Measurements from ENCODE around the gene APEX2.

DNA sequence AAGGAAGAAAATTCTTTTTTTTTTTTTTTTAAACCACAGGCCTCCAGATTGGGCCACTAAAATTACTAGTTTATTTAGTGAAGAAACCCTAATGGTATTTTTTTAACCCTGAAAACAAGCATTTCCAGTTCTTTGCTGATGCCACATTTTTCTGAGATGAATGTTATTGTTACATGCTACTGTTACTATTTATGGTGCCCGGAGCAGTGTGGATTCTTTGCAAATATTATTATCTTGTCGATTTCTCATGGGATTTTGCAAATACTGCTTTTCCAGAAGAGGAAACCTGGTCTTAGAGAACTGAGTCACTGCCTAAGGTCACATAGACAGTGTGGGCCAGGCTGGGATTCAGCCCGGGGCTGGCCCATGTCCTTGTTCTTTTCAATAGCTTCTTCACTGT lies 39.3 kb downstream of the APEX2 start:
- TF ChIP-seq POLR2A (IDR thresholded peaks at IDR 0.05), result no peak
- TF ChIP-seq, protein P1, sequence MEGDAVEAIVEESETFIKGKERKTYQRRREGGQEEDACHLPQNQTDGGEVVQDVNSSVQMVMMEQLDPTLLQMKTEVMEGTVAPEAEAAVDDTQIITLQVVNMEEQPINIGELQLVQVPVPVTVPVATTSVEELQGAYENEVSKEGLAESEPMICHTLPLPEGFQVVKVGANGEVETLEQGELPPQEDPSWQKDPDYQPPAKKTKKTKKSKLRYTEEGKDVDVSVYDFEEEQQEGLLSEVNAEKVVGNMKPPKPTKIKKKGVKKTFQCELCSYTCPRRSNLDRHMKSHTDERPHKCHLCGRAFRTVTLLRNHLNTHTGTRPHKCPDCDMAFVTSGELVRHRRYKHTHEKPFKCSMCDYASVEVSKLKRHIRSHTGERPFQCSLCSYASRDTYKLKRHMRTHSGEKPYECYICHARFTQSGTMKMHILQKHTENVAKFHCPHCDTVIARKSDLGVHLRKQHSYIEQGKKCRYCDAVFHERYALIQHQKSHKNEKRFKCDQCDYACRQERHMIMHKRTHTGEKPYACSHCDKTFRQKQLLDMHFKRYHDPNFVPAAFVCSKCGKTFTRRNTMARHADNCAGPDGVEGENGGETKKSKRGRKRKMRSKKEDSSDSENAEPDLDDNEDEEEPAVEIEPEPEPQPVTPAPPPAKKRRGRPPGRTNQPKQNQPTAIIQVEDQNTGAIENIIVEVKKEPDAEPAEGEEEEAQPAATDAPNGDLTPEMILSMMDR (IDR thresholded peaks at IDR 0.05), result no peak
